ENCODE data around the gene MDFIC. TPM values are rescaled to one million over a fixed set of nuclear protein-coding genes. Genes with fewer than 3 reads are reported as not detected.

The MDFIC gene
- total and polyA plus RNA-seq, 2 donors, result 13.4 to 69.4 TPM

DNA sequence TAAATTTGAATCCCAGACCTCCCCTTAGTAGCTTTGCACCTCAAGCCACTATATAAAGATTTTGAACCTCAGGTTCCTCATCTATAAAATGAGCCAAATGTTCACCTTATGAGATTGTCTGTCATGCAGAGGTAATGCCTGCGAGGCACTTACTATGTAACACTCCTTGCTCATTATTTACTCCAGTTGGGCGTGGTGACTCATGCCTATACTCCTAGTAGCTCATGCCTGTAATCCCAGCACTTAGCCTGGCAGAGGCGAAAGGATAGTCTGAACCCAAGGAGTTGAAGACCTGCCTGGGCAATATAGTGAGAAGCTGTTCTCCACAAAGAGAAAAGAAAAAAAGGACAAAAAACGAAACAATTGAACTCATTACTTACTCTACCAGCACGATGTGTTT lies 82.2 kb downstream of the MDFIC start:
- no peak overlapping the region for H3K27ac ChIP-seq (ENCODE audit: low read depth)
- H3K36me3 ChIP-seq (ENCODE audit: insufficient read depth), result no peaks in the 10 kb centered on the region
- no peak overlapping the region for H3K4me3 ChIP-seq (ENCODE audit: low read depth, low read length)
- no peaks in the 10 kb centered on the region for H3K4me1 ChIP-seq (ENCODE audit: insufficient read depth)
- WGBS, result 96% methylated on average over 5 of the region's 5 CpGs
- no peak for DNase-seq (ENCODE audit: extremely low spot score)

DNA sequence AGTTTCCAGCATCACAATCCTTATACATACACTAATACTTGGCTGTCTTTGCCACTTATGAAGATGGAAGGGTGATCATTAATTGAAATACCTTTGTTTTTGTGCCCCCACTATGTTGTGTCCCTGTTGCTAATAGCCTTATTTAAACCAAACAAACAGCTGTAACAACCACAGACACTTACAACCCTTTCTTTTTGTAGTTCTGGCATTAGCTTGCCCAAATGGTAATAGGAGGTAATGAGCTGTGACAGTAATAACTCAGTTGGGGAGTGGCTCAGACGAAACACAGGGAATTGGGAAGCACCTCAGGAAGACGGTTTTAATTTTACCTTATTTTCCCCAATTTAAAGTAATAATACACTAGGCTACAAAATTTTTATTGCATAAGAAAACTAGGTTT lies 83.4 kb downstream of the MDFIC start:
- WGBS, result 95% methylated on average over 2 of the region's 2 CpGs
- no peak for DNase-seq (ENCODE audit: extremely low spot score)

DNA sequence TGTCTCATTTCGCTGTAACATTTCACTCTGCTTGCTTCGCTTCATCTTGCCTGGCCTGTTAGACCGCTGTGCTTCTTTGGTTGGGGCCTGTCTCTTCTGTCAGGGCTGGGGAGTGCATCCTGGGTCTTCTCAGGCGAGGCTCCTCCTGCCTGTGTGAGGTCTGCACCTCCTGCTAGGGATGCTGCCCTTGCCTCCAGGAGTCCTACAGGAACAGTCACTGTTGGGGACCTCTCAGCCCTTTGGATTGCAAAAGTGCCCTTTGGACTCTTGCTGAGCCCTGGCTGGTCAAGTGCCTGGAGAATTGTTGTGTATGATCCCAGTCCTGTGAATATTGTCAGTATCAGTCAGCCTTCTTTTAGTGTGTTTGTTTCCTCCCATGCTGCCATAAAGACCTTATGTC lies 84.1 kb downstream of the MDFIC start:
- H3K4me3 ChIP-seq (ENCODE audit: low read depth, low read length), result no peak overlapping the region
- H3K27ac ChIP-seq (ENCODE audit: low read depth), result no peak overlapping the region
- H3K4me1 ChIP-seq (ENCODE audit: insufficient read depth), result no peaks in the 10 kb centered on the region
- no peak for DNase-seq (ENCODE audit: extremely low spot score)
- no peaks in the 10 kb centered on the region for H3K36me3 ChIP-seq (ENCODE audit: insufficient read depth)
- WGBS, result 93% methylated on average over 4 of the region's 4 CpGs

More for the DNA sequence above, 83.4 kb downstream of the MDFIC start:
- H3K4me3 ChIP-seq (ENCODE audit: low read depth, low read length), result no peak overlapping the region
- no peaks in the 10 kb centered on the region for H3K36me3 ChIP-seq (ENCODE audit: insufficient read depth)
- H3K4me1 ChIP-seq (ENCODE audit: insufficient read depth), result no peaks in the 10 kb centered on the region
- no peak overlapping the region for H3K27ac ChIP-seq (ENCODE audit: low read depth)

DNA sequence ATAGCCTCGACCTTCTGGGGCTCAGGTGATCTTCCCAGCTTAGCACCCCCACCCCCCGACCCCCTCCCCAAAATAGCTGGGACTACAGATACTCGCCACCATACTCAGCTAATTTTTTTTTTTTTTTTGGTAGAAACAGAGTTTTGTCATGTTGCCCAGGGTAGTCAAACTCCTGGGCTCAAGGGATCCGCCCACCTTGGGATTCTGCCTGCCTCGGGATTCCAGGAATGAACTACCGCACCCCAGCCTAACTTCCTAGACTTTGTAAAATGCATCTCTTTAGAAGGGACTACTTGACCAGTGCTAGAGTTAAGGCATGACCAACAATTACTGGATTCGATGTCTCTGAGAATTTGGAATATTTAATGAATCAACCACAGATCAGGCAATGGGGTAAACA lies 85.9 kb downstream of the MDFIC start:
- 71% methylated on average over 7 of the region's 7 CpGs for WGBS
- no peak overlapping the region for H3K27ac ChIP-seq (ENCODE audit: low read depth)

DNA sequence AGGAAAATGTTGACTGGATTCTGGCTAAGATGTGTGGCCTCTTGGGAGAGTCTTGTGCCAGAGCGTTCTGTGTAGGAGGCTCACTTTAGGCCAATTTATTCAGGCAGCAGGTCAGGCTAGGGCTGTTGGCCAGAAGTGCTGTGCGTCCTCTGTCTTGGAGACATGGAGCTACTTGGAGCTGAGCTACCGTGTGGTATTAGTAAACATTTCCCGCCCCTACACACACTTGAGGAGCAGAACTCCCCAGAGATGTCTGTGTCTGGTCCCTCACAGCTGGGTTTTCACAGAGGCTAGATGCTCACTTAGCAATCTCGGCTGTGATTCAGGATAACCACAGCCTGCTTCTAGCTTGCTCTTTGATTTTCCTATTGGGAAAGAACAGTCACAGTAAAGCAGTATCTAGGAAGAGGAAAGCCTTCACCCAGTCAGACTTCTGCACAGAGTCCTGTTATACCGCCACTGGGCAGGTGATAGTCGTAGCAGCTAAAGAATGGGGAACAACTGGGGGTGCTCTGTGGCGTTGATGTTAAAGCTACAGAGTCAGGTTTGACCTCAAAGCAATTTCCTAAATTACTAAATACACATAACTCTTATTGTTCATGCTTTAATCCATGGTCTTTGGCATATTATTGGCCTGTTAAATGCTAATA lies 86.7 kb downstream of the MDFIC start:
- DNase-seq (ENCODE audit: extremely low spot score), result peak; percentile 11
- Histone ChIP-seq H3K4me1 (ENCODE audit: insufficient read depth) (no peaks in the 10 kb centered on the region), H3K4me3 (ENCODE audit: low read depth, low read length) (no peak overlapping the region), H3K36me3 (ENCODE audit: insufficient read depth) (no peaks in the 10 kb centered on the region), H3K27ac (ENCODE audit: low read depth) (no peak overlapping the region)
- 33% methylated on average over 8 of the region's 8 CpGs for WGBS

More for the DNA sequence above, 85.9 kb downstream of the MDFIC start:
- Histone ChIP-seq H3K4me1 (ENCODE audit: insufficient read depth) (no peaks in the 10 kb centered on the region), H3K4me3 (ENCODE audit: low read depth, low read length) (no peak overlapping the region), H3K36me3 (ENCODE audit: insufficient read depth) (no peaks in the 10 kb centered on the region)
- DNase-seq (ENCODE audit: extremely low spot score), result no peak

DNA sequence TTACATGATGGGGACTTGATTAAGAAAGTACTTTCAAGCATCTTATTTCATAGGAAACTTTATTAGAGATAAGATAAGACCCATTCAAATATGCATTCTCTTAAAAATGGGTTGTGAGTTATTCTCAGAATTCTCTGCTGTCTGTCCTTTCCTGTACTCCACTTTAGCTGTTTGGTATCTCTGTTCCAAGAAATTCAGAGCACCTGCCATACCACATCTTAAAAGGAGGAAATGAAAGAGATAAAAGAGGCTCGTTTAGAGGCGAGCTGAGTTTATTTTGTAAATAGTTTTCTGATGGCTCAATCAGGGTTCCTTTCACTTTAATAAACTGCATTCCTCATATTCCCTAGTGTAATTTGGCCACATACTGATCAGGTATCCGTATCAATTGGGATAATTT lies 87.2 kb downstream of the MDFIC start:
- H3K4me3 ChIP-seq (ENCODE audit: low read depth, low read length), result no peak overlapping the region
- DNase-seq (ENCODE audit: extremely low spot score), result no peak
- H3K27ac ChIP-seq (ENCODE audit: low read depth), result no peak overlapping the region
- H3K36me3 ChIP-seq (ENCODE audit: insufficient read depth), result no peaks in the 10 kb centered on the region
- WGBS, result 15% methylated on average over 3 of the region's 3 CpGs
- no peaks in the 10 kb centered on the region for H3K4me1 ChIP-seq (ENCODE audit: insufficient read depth)

DNA sequence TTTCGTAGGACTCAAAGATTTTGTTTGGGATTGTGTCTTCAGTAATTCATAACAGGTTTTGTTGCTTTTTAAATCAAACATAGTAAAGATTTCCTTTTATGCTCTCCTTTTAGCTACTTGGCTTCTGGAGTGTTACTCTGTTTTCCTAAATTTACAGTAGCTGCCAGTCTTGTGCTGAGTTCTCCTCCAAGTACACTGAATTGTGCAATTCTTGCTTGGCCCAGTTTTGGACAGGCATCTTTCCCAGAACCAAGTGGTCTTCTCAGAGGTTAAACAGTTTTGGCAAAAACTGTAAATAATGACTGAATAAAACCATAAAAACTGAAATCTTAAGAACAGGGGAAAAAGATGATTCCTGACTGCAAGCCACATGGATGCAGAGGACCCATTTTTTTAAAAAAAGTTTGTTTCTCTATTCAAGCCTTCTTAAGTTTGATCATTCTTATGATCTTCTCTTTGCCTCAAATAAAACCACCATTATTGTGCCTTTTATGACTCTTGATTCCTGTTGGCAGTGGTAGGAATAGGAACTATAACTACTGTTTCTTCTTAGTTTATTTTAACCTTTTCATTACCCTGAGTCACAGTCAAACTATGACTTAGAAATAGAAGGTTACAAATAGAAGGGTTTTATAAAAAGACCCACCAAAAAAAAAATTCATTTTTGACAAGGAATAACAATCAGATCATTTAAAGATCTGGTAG lies 88.0 kb downstream of the MDFIC start:
- no peak for DNase-seq (ENCODE audit: extremely low spot score)
- Histone ChIP-seq H3K4me3 (ENCODE audit: low read depth, low read length) (no peak overlapping the region), H3K36me3 (ENCODE audit: insufficient read depth) (no peaks in the 10 kb centered on the region), H3K4me1 (ENCODE audit: insufficient read depth) (no peaks in the 10 kb centered on the region), H3K27ac (ENCODE audit: low read depth) (no peak overlapping the region)
- 54% methylated on average over 1 of the region's 1 CpG for whole genome bisulfite sequencing

DNA sequence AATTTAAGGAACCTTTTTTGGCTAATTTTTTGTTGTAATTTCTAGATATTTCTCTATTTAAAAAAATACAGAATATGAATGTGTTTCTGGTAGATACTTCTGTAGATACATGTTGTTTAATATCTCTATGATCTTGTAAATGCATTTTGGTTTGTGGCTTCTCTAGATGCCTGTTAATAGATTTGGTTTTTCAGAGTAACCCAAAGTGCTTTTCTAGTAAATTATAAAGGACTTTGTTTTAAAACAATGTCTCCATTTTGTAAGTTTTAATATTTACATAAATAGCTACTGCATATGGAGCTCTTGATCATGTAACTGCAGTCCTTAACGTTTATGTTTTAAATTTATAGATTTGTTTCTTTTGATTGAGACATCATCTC lies 88.5 kb downstream of the MDFIC start:
- DNase-seq (ENCODE audit: extremely low spot score), result no peak
- H3K4me1 ChIP-seq (ENCODE audit: insufficient read depth), result no peaks in the 10 kb centered on the region
- whole genome bisulfite sequencing, result 63% methylated on average over 1 of the region's 1 CpG

DNA sequence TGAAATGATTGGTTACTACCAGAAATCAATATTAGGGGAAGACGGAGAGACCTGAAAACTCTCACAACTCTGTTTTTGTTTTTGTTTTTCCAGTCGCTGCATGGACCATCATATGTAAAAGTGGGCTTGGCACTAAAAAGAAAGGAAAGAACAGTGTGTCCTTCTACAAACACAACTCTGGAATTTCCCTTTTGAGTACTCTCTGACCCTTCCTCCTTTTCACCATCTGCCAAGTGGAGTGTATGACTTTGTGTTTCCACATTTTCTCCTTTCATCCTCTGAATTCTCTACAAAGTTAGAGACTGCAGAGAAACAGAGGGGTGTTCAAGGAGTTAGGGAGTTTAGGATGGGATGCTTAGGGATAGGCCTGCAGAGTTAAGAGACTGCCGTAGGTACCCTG lies 92.0 kb downstream of the MDFIC start:
- H3K4me3 ChIP-seq (ENCODE audit: low read depth, low read length), result no peak overlapping the region
- DNase-seq (ENCODE audit: extremely low spot score), result no peak
- H3K36me3 ChIP-seq (ENCODE audit: insufficient read depth), result no peaks in the 10 kb centered on the region
- no peaks in the 10 kb centered on the region for H3K4me1 ChIP-seq (ENCODE audit: insufficient read depth)
- whole genome bisulfite sequencing, result 97% methylated on average over 3 of the region's 3 CpGs
- H3K27ac ChIP-seq (ENCODE audit: low read depth), result no peak overlapping the region

More for the DNA sequence above, 88.5 kb downstream of the MDFIC start:
- Histone ChIP-seq H3K36me3 (ENCODE audit: insufficient read depth) (no peaks in the 10 kb centered on the region), H3K27ac (ENCODE audit: low read depth) (no peak overlapping the region), H3K4me3 (ENCODE audit: low read depth, low read length) (no peak overlapping the region)

DNA sequence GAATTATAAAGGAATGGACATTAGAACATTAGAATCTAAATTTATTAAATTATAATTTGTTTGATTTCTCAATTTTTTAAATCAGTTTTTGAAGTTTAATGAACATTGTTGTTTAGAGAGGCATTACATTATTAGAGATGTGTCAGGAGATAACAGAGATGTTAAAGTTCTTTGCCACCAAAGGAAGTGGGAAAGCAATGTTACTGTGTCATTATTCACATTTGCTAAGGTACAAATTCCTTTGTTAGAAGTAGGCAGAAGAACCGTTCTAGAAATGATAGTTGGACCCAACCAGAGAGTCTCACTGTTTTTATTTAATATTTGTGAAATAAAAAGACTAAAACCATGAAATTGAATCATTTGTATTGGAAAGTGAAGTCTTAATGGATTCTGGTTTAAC lies 92.9 kb downstream of the MDFIC start:
- no peak for DNase-seq (ENCODE audit: extremely low spot score)
- no peak overlapping the region for H3K4me3 ChIP-seq (ENCODE audit: low read depth, low read length)
- 82% methylated on average over 1 of the region's 1 CpG for WGBS
- H3K27ac ChIP-seq (ENCODE audit: low read depth), result no peak overlapping the region
- no peaks in the 10 kb centered on the region for H3K4me1 ChIP-seq (ENCODE audit: insufficient read depth)
- H3K36me3 ChIP-seq (ENCODE audit: insufficient read depth), result no peaks in the 10 kb centered on the region

DNA sequence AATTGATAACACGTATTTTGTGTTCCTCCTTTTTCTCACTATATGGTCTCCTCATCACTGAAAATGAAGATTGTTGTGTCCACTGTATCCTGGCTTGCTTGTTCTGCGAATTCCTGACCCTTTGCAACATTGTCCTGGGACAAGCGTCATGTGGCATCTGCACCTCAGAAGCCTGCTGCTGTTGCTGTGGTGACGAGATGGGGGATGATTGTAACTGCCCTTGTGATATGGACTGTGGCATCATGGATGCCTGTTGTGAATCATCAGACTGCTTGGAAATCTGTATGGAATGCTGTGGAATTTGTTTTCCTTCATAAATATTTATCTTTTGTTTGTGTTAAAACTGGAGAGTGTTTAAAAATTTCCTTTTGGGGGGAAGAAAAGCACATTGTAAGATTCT lies 93.7 kb downstream of the MDFIC start:
- no peaks in the 10 kb centered on the region for H3K36me3 ChIP-seq (ENCODE audit: insufficient read depth)
- H3K4me1 ChIP-seq (ENCODE audit: insufficient read depth), result no peaks in the 10 kb centered on the region
- H3K4me3 ChIP-seq (ENCODE audit: low read depth, low read length), result no peak overlapping the region
- whole genome bisulfite sequencing, result 68% methylated on average over 4 of the region's 4 CpGs
- no peak overlapping the region for H3K27ac ChIP-seq (ENCODE audit: low read depth)
- DNase-seq (ENCODE audit: extremely low spot score), result no peak

DNA sequence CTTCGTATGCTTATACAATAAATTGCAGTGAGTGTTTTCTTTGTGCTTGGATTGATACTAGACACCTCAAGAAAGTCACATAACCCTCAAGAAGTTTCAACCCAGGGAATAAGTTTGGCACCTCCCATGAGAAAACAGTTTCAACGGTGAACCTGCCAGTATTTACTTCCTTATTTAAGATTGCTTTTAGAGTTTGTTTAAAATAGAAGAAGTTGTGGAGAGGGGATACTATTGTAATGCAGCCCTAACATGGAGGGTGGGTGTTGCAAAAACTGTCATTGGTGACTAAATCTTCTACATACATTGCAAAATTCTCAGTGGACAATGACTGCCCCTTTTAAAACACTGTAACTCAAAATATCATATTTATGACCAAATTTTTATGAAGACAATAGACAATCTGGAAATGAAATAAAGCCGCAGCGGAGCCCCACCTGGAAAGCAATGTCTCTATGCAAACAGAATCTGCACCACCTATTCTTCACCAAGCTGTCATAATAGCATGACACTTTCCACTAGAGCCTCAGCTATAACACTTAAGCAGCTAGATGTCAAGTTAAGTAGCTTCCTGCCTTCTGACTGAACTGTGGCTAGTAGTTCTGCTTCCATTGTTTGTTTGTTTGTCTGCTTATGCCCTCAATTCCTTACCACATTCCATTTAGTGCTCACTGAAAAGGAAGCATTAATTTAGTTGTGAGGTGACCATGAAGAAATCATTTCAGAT lies 98.2 kb downstream of the MDFIC start:
- H3K4me1 ChIP-seq (ENCODE audit: insufficient read depth), result no peaks in the 10 kb centered on the region
- no peaks in the 10 kb centered on the region for H3K36me3 ChIP-seq (ENCODE audit: insufficient read depth)
- WGBS, result 86% methylated on average over 4 of the region's 4 CpGs
- no peak overlapping the region for H3K27ac ChIP-seq (ENCODE audit: low read depth)
- no peak overlapping the region for H3K4me3 ChIP-seq (ENCODE audit: low read depth, low read length)
- DNase-seq (ENCODE audit: extremely low spot score), result no peak

DNA sequence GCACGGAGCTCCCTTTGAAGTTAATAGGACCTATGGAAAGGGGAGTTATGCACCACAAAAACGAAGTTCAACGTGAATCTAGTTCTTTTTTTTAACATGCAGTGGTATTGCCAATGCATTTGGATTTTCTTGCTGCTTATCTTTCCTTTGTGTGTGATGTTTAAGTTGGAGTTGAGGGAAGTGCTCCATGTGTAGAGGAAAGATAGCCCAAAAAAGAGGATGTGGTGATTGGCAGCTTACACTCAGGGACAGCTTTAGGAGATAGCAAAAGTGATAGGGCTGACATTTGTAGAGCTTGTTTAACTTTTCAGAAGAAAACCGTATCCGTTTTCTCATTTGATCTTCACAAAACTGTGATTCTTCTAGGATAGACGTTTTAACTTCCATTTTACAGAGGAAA lies 101.3 kb downstream of the MDFIC start:
- Histone ChIP-seq H3K27ac (ENCODE audit: low read depth) (no peak overlapping the region), H3K4me3 (ENCODE audit: low read depth, low read length) (no peak overlapping the region), H3K36me3 (ENCODE audit: insufficient read depth) (no peaks in the 10 kb centered on the region), H3K4me1 (ENCODE audit: insufficient read depth) (no peaks in the 10 kb centered on the region)
- no peak for DNase-seq (ENCODE audit: extremely low spot score)
- 56% methylated on average over 6 of the region's 6 CpGs for WGBS

DNA sequence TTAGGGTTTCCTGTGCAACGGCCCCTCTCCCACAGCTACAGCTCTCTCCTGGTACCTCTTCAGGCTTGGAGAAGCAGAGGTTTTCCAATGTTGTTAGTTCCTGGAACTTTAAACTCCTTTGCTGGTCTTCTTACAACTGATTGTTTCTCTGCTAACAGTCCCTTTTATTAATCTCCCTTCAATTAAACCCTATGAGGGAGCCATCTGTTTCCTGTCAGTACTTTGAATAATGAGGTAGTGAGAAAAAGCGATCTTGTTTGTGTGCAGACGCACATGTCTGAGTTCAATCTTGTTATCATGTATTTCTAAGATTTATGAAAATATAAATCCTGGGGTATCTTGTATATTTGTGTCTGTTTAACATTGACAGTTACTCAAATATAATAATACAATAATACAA lies 102.4 kb downstream of the MDFIC start:
- Histone ChIP-seq H3K4me3 (ENCODE audit: low read depth, low read length) (no peak overlapping the region), H3K36me3 (ENCODE audit: insufficient read depth) (no peaks in the 10 kb centered on the region), H3K4me1 (ENCODE audit: insufficient read depth) (no peaks in the 10 kb centered on the region), H3K27ac (ENCODE audit: low read depth) (no peak overlapping the region)
- WGBS, result 56% methylated on average over 3 of the region's 3 CpGs
- no peak for DNase-seq (ENCODE audit: extremely low spot score)

Data from urinary bladder (tissue), 4 donors.